ENCODE results near the gene NEGR1. TPM values are rescaled to one million over a fixed set of nuclear protein-coding genes. Genes with fewer than 3 reads are reported as not detected.

Gene NEGR1
- total and polyA plus RNA-seq, 9 of the 15 experiments (the other 6 are each of a cell fraction or from before 2014, with no cell fraction given) = not detected

GRCh38 chr1:71435951-71436350 is 846.4 kb downstream of the NEGR1 start:
- BruUV-seq (replicated peaks) = no TSS peak
- POLR2A ChIA-PET = no interaction called here

More at GRCh38 chr1:71435951-71436350, 846.4 kb downstream of the NEGR1 start:
- H2AFZ ChIP-seq (ENCODE audit: low read depth, low read length) = no peak overlapping the region
- no peaks in the 10 kb centered on the region for H3K9me1 ChIP-seq (ENCODE audit: control insufficient read depth, insufficient read depth, low read length)
- no peak for ATAC-seq
- no peak overlapping the region for H3K4me3 ChIP-seq
- DNase-seq (ENCODE audit: extremely low read depth in 1 of 4, low spot score in 3 of 4) = no peak
- H3K27ac ChIP-seq (ENCODE audit: extremely low read depth, low read depth, low read length) = no peak overlapping the region
- no peaks in the 10 kb centered on the region for H3K36me3 ChIP-seq (ENCODE audit: control insufficient read depth, insufficient read depth, low read length)
- in situ Hi-C loops (cut with MboI) (no loop called here), intact Hi-C loops (cut with micrococcal nuclease) (no loop called here)
- H3K9ac ChIP-seq (ENCODE audit: insufficient read depth in 1 of 2, low read depth in 2 of 2, low read length in 2 of 2) = no peak overlapping the region
- H3K9me3 ChIP-seq (replicated peaks; ENCODE audit: control insufficient read depth, insufficient read depth, low read depth, low read length) = no peaks in the 10 kb centered on the region
- no peaks in the 10 kb centered on the region for H3K4me1 ChIP-seq (replicated peaks in 1 of 2; ENCODE audit: control insufficient read depth in 2 of 2, insufficient read depth in 2 of 2, low read length in 2 of 2)
- no peak overlapping the region for H3K4me2 ChIP-seq (ENCODE audit: insufficient read depth, low read length)
- TF ChIP-seq NCOR1 (IDR thresholded peaks at IDR 0.05) (no peak), ZBTB49 (CRISPR knock-in tag; IDR thresholded peaks at IDR 0.05; ENCODE audit: borderline replicate concordance) (no peak), SMAD3 (CRISPR knock-in tag; conservative IDR thresholded peaks at IDR 0.05) (no peak), HMG20B (CRISPR knock-in tag; IDR thresholded peaks at IDR 0.05) (no peak), CBX2 (IDR thresholded peaks at IDR 0.05; ENCODE audit: insufficient read depth, low read length, poor library complexity, severe bottlenecking) (no peak), PKNOX1 (IDR thresholded peaks at IDR 0.05) (no peak), YBX1 (IDR thresholded peaks at IDR 0.05) (no peak)
- H3K79me2 ChIP-seq (ENCODE audit: control insufficient read depth, insufficient read depth, low read length) = no peaks in the 10 kb centered on the region
- no peak for FAIRE-seq
- H3K27me3 ChIP-seq (ENCODE audit: control insufficient read depth in 2 of 2, insufficient read depth in 2 of 2, low read length in 2 of 2) = no peaks in the 10 kb centered on the region
- H4K20me1 ChIP-seq (replicated peaks; ENCODE audit: control insufficient read depth, insufficient read depth, low read length) = no peaks in the 10 kb centered on the region
- CTCF ChIA-PET (ENCODE audit: low intra/inter-chr PET ratio) = no interaction called here
